Suppressor macrophage treated with lipopolysaccharide for 4 hours (primary cell): ENCODE results near the gene MKNK1.
A peak's percentile ranks its signal among the peaks of the same experiment; 100 is the strongest.

Experiments
- DNase-seq: peaks from one replicate; pipeline ENCODE4 v3.0.0-alpha.2; 2020

MKNK1 gene

GRCh38 chr1:46536527-46536926, 67.5 kb downstream of the MKNK1 start:
- no peak for DNase-seq

GRCh38 chr1:46535063-46535462, 69.0 kb downstream of the MKNK1 start:
- DNase-seq = peak; percentile 47

GRCh38 chr1:46533179-46533864, 70.7 kb downstream of the MKNK1 start:
- peak; percentile 29 for DNase-seq

- peak; percentile 75 for DNase-seq
Measured at GRCh38 chr1:46532498-46533178, 71.4 kb downstream of the MKNK1 start.

GRCh38 chr1:46532095-46532494, 72.0 kb downstream of the MKNK1 start:
- no peak for DNase-seq

GRCh38 chr1:46530791-46531409, 73.2 kb downstream of the MKNK1 start:
- no peak for DNase-seq

- DNase-seq = no peak
Measured at GRCh38 chr1:46530311-46530710, 73.8 kb downstream of the MKNK1 start.

- no peak for DNase-seq
Measured at GRCh38 chr1:46529031-46529630, 74.9 kb downstream of the MKNK1 start.

- no peak for DNase-seq
Measured at GRCh38 chr1:46528297-46528955, 75.6 kb downstream of the MKNK1 start.

GRCh38 chr1:46527474-46528296, 76.4 kb downstream of the MKNK1 start:
- peak; percentile 89 for DNase-seq

- DNase-seq = no peak
Measured at GRCh38 chr1:46526691-46527291, 77.3 kb downstream of the MKNK1 start.

GRCh38 chr1:46526013-46526690, 77.9 kb downstream of the MKNK1 start:
- DNase-seq = no peak

GRCh38 chr1:46525253-46525983, 78.7 kb downstream of the MKNK1 start:
- DNase-seq = no peak

GRCh38 chr1:46524843-46525242, 79.2 kb downstream of the MKNK1 start:
- DNase-seq = no peak

- DNase-seq = no peak
Measured at GRCh38 chr1:46523496-46524353, 80.3 kb downstream of the MKNK1 start.

- DNase-seq = no peak
Measured at GRCh38 chr1:46522969-46523320, 81.1 kb downstream of the MKNK1 start.

GRCh38 chr1:46522184-46522968, 81.7 kb downstream of the MKNK1 start:
- DNase-seq = peak; percentile 95

- DNase-seq = no peak
Measured at GRCh38 chr1:46521414-46521813, 82.7 kb downstream of the MKNK1 start.
